ENCODE data around the gene RFX3.

RFX3 gene

DNA sequence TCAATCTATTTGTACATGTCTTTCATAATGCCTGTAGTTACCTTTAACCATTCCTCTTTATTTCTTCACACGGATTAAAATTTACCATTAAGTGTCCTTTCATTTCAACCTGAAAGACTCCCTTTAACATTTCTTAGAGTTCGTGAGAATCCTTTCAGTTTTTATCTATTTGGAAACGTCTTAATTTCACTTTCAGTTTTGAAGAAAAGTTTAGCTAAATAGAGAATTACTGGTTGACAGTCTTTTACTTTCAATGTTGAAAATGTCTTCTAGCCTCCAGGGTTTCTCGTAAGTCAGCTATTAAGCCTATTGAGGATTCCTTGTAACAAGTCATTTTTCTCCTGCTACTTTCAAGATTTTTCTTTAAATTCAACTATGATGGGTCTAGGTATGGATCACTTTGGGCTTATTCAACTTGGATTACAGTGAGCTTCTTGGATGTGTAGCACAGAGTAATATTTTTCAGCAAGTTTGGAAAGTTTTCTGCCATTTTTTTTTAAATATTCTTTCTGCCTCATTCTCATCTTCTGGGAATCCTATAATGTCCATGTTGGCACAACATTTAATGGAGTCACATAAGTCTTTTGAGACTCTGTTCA, 48.5 kb downstream of the RFX3 start:
- Histone ChIP-seq H3K27me3 (ENCODE audit: insufficient read depth, poor library complexity, severe bottlenecking) (no peaks in the 10 kb centered on the region), H3K27ac (replicated peaks) (no peak overlapping the region), H3K4me3 (replicated peaks; ENCODE audit: insufficient read depth, low read length) (no peak overlapping the region)
- TF ChIP-seq POLR2AphosphoS5 (IDR thresholded peaks at IDR 0.05; ENCODE audit: low read depth) (no peak), CTCF (IDR thresholded peaks at IDR 0.05; ENCODE audit: insufficient read depth, low read length) (no peak), SPI1 (IDR thresholded peaks at IDR 0.05; ENCODE audit: borderline replicate concordance, low read depth) (no peak), GABPA (IDR thresholded peaks at IDR 0.05; ENCODE audit: low read depth) (no peak)
- TF ChIP-seq, protein P1, sequence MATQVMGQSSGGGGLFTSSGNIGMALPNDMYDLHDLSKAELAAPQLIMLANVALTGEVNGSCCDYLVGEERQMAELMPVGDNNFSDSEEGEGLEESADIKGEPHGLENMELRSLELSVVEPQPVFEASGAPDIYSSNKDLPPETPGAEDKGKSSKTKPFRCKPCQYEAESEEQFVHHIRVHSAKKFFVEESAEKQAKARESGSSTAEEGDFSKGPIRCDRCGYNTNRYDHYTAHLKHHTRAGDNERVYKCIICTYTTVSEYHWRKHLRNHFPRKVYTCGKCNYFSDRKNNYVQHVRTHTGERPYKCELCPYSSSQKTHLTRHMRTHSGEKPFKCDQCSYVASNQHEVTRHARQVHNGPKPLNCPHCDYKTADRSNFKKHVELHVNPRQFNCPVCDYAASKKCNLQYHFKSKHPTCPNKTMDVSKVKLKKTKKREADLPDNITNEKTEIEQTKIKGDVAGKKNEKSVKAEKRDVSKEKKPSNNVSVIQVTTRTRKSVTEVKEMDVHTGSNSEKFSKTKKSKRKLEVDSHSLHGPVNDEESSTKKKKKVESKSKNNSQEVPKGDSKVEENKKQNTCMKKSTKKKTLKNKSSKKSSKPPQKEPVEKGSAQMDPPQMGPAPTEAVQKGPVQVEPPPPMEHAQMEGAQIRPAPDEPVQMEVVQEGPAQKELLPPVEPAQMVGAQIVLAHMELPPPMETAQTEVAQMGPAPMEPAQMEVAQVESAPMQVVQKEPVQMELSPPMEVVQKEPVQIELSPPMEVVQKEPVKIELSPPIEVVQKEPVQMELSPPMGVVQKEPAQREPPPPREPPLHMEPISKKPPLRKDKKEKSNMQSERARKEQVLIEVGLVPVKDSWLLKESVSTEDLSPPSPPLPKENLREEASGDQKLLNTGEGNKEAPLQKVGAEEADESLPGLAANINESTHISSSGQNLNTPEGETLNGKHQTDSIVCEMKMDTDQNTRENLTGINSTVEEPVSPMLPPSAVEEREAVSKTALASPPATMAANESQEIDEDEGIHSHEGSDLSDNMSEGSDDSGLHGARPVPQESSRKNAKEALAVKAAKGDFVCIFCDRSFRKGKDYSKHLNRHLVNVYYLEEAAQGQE (IDR thresholded peaks at IDR 0.05; ENCODE audit: insufficient replicate concordance, low read depth), result no peak
- DNase-seq (ENCODE audit: low read depth in 1 of 2, low spot score in 1 of 2), result no peak

DNA sequence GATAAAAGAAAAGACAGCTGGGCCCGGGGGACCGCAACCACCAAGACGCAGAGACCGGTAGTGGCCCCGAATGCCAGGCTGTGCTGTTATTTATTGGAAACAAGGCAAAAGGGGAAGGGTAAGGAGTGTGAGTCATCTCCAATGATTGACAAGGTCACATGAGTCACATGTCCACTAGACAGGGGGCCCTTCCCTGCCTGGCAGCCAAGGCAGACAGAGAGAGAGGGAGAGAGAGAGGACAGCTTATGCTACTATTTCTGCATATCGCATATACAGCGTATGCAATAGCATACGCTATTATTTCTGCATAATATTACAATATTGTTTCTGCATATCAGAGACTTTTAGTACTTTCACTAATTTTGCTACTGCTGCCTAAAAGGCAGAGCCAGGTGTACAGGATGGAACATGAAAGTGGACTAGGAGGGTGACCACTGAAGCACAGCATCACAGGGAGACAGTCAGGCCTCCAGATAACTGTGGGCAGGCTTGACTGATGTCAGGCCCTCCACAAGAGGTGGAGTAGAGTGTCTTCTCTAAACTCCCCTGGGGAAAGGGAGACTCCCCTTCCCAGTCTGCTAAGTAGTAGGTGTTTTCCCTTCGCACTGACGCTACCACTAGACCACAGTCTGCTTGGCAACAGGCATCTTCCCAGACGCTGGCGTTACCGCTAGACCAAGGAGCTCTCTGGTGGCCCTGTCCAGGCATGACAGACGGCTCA, 50.3 kb downstream of the RFX3 start:
- Histone ChIP-seq H3K4me3 (replicated peaks; ENCODE audit: insufficient read depth, low read length) (no peak overlapping the region), H3K27ac (replicated peaks) (no peak overlapping the region), H3K27me3 (ENCODE audit: insufficient read depth, poor library complexity, severe bottlenecking) (no peaks in the 10 kb centered on the region)
- no peak for DNase-seq (ENCODE audit: low read depth in 1 of 2, low spot score in 1 of 2)
- TF ChIP-seq SPI1 (IDR thresholded peaks at IDR 0.05; ENCODE audit: borderline replicate concordance, low read depth) (no peak), GABPA (IDR thresholded peaks at IDR 0.05; ENCODE audit: low read depth) (no peak), POLR2AphosphoS5 (IDR thresholded peaks at IDR 0.05; ENCODE audit: low read depth) (no peak), CTCF (IDR thresholded peaks at IDR 0.05; ENCODE audit: insufficient read depth, low read length) (no peak)
- TF ChIP-seq, protein P1 (IDR thresholded peaks at IDR 0.05; ENCODE audit: insufficient replicate concordance, low read depth), result no peak

DNA sequence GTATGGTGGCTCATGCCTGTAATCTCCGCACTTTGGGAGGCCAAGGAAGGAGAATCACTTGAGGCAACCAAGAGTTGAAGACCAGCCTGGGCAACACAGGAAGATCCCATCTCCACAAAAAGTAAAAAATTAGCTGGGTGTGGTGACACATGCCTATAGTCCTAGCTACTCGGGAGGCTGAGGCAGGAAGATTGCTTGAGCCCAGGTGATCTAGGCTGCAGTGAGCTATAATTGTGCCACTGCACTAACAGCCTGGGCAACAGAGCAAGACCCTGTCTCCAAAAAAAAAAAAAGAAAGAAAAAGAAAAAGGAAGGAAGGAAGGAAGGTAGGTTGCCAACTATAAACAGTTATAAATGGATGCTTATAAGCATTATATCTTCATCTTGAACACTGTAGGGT, 51.0 kb downstream of the RFX3 start:
- no peak for DNase-seq (ENCODE audit: low read depth in 1 of 2, low spot score in 1 of 2)
- TF ChIP-seq CTCF (IDR thresholded peaks at IDR 0.05; ENCODE audit: insufficient read depth, low read length) (no peak), SPI1 (IDR thresholded peaks at IDR 0.05; ENCODE audit: borderline replicate concordance, low read depth) (no peak), POLR2AphosphoS5 (IDR thresholded peaks at IDR 0.05; ENCODE audit: low read depth) (no peak), GABPA (IDR thresholded peaks at IDR 0.05; ENCODE audit: low read depth) (no peak)
- TF ChIP-seq, protein P1 (IDR thresholded peaks at IDR 0.05; ENCODE audit: insufficient replicate concordance, low read depth), result no peak
- Histone ChIP-seq H3K27ac (replicated peaks) (no peak overlapping the region), H3K27me3 (ENCODE audit: insufficient read depth, poor library complexity, severe bottlenecking) (no peaks in the 10 kb centered on the region), H3K4me3 (replicated peaks; ENCODE audit: insufficient read depth, low read length) (no peak overlapping the region)

All from HL-60 (cell line).